ENCODE measurements around the gene C6orf141. TPM values are rescaled to one million over a fixed set of nuclear protein-coding genes. Genes with fewer than 3 reads are reported as not detected.

Gene C6orf141
- total and polyA plus RNA-seq, 2 donors (not counting 1 experiment from before 2014, with no cell fraction given), result not detected

- H3K36me3 ChIP-seq (replicated peaks in 1 of 2; ENCODE audit: control extremely low read depth in 1 of 2, control insufficient read depth in 1 of 2, extremely low read depth in 1 of 2, insufficient read depth in 2 of 2, low read length in 1 of 2), result no peaks in the 10 kb centered on the region
- intact Hi-C loops (cut with micrococcal nuclease), result no loop called here
- Mint-ChIP-seq H3K4me3 (no peak overlapping the region), H3K27me3 (peaks cover 2% of the 10 kb centered on the region), H3K9me3 (ENCODE audit: insufficient read depth) (no peaks in the 10 kb centered on the region), H3K27ac (no peak overlapping the region), H3K4me1 (no peaks in the 10 kb centered on the region)
- no peaks in the 10 kb centered on the region for H4K20me1 ChIP-seq (ENCODE audit: control insufficient read depth, insufficient read depth, low read length, poor library complexity, severe bottlenecking)
- no peaks in the 10 kb centered on the region for H3K4me1 ChIP-seq (ENCODE audit: control insufficient read depth in 2 of 2, insufficient read depth in 2 of 2, low read length in 2 of 2)
- ATAC-seq (ENCODE audit: low read depth) (no peak), DNase-seq (no peak)
- no peak overlapping the region for H3K27ac ChIP-seq (ENCODE audit: low read length in 2 of 2)
- ChIA-PET CTCF (no interaction called here), POLR2A (no interaction called here)
- TF ChIP-seq EZH2 (IDR thresholded peaks at IDR 0.05; ENCODE audit: borderline replicate concordance, insufficient read depth, low read depth, low read length, poor library complexity, severe bottlenecking), result no peak
- no peak for TF ChIP-seq CTCF (IDR thresholded peaks at IDR 0.05)
- WGBS (ENCODE audit: insufficient coverage), result 100% methylated on average over 5 of the region's 5 CpGs
- H3K79me2 ChIP-seq (ENCODE audit: control insufficient read depth, insufficient read depth, low read length), result no peaks in the 10 kb centered on the region
- H3K27me3 ChIP-seq (replicated peaks in 1 of 4; ENCODE audit: control extremely low read depth in 1 of 4, control insufficient read depth in 3 of 4, insufficient read depth in 4 of 4, low read length in 3 of 4), result peaks cover 0 to 2% (median 0%) of the 10 kb centered on the region in 4 experiments
- H3K9ac ChIP-seq (ENCODE audit: low read length), result no peak overlapping the region
- no peaks in the 10 kb centered on the region for H3K9me3 ChIP-seq (ENCODE audit: control extremely low read depth in 1 of 3, control insufficient read depth in 2 of 3, insufficient read depth in 1 of 3, low read length in 2 of 3)
- no peak overlapping the region for H2AFZ ChIP-seq (ENCODE audit: insufficient read depth, low read depth, low read length, poor library complexity, severe bottlenecking)
- no peak overlapping the region for H3K4me3 ChIP-seq (ENCODE audit: control extremely low read depth in 1 of 5, extremely low read depth in 1 of 5, insufficient read depth in 1 of 5, low read depth in 2 of 5, low read length in 4 of 5)
- H3K4me2 ChIP-seq (replicated peaks; ENCODE audit: low read depth, low read length, poor library complexity, severe bottlenecking), result no peak overlapping the region
Measured at GRCh38 chr6:49563006-49563886, 12.8 kb downstream of the C6orf141 start.

- Histone ChIP-seq H3K4me2 (replicated peaks; ENCODE audit: low read depth, low read length, poor library complexity, severe bottlenecking) (no peak overlapping the region), H2AFZ (ENCODE audit: insufficient read depth, low read depth, low read length, poor library complexity, severe bottlenecking) (no peak overlapping the region), H3K4me1 (ENCODE audit: control insufficient read depth in 2 of 2, insufficient read depth in 2 of 2, low read length in 2 of 2) (no peaks in the 10 kb centered on the region), H3K9me3 (ENCODE audit: control extremely low read depth in 1 of 3, control insufficient read depth in 2 of 3, insufficient read depth in 1 of 3, low read length in 2 of 3) (no peaks in the 10 kb centered on the region), H4K20me1 (ENCODE audit: control insufficient read depth, insufficient read depth, low read length, poor library complexity, severe bottlenecking) (no peaks in the 10 kb centered on the region), H3K36me3 (replicated peaks in 1 of 2; ENCODE audit: control extremely low read depth in 1 of 2, control insufficient read depth in 1 of 2, extremely low read depth in 1 of 2, insufficient read depth in 2 of 2, low read length in 1 of 2) (no peaks in the 10 kb centered on the region), H3K79me2 (ENCODE audit: control insufficient read depth, insufficient read depth, low read length) (no peaks in the 10 kb centered on the region), H3K27ac (ENCODE audit: low read length in 2 of 2) (no peak overlapping the region), H3K27me3 (replicated peaks in 1 of 4; ENCODE audit: control extremely low read depth in 1 of 4, control insufficient read depth in 3 of 4, insufficient read depth in 4 of 4, low read length in 3 of 4) (peaks cover 0 to 2% (median 0%) of the 10 kb centered on the region in 4 experiments), H3K9ac (ENCODE audit: low read length) (no peak overlapping the region), H3K4me3 (ENCODE audit: control extremely low read depth in 1 of 5, extremely low read depth in 1 of 5, insufficient read depth in 1 of 5, low read depth in 2 of 5, low read length in 4 of 5) (no peak overlapping the region)
- H3K27ac Mint-ChIP-seq, result no peak overlapping the region
- POLR2A ChIA-PET, result no interaction called here
- WGBS (ENCODE audit: insufficient coverage), result no CpG with 5 or more reads among the region's 1 CpG
- DNase-seq (no peak), ATAC-seq (ENCODE audit: low read depth) (no peak)
- H3K27me3 Mint-ChIP-seq, result peaks cover 2% of the 10 kb centered on the region
- H3K4me1 Mint-ChIP-seq, result no peaks in the 10 kb centered on the region
- CTCF ChIA-PET, result no interaction called here
- H3K4me3 Mint-ChIP-seq, result no peak overlapping the region
- no peak for TF ChIP-seq CTCF (IDR thresholded peaks at IDR 0.05)
- TF ChIP-seq EZH2 (IDR thresholded peaks at IDR 0.05; ENCODE audit: borderline replicate concordance, insufficient read depth, low read depth, low read length, poor library complexity, severe bottlenecking), result no peak
- no peaks in the 10 kb centered on the region for H3K9me3 Mint-ChIP-seq (ENCODE audit: insufficient read depth)
- intact Hi-C loops (cut with micrococcal nuclease), result no loop called here
Measured at GRCh38 chr6:49564552-49564951, 14.1 kb downstream of the C6orf141 start.
